Measurements from ENCODE around the gene FAM124A.

Gene FAM124A

GRCh38 chr13:51221108-51221507, 1.1 kb upstream of the FAM124A start:
- DNase-seq, result no peak

- no peak for DNase-seq
These were observed 543 bp upstream of the FAM124A start for GRCh38 chr13:51221674-51222036.

GRCh38 chr13:51222686-51223559, 725 bp downstream of the FAM124A start:
- no peak for DNase-seq

GRCh38 chr13:51223560-51224270, 1.5 kb downstream of the FAM124A start:
- DNase-seq, result no peak

GRCh38 chr13:51225029-51225428, 2.8 kb downstream of the FAM124A start:
- DNase-seq, result no peak

DNA sequence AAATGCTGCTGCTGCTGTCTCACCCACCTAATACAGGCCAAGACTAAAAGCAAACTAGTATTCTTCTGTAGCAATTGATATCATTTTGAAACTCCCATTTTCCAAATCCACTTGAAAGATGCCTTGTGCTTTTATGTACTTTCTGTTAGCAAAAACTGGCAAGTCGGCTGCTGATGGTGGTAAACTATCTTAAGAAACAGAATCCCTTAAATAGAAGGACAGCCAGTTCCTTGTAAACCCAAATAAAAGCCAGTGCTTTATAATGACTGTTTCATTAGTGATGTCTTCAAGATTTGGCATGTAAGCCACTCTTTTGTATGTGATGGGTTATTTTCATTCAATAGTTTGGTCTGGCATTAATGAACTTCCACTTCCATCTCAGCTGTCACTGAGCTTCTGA, 5.2 kb downstream of the FAM124A start:
- no peak for DNase-seq

GRCh38 chr13:51229101-51229719, 7.0 kb downstream of the FAM124A start:
- DNase-seq, result no peak

DNA sequence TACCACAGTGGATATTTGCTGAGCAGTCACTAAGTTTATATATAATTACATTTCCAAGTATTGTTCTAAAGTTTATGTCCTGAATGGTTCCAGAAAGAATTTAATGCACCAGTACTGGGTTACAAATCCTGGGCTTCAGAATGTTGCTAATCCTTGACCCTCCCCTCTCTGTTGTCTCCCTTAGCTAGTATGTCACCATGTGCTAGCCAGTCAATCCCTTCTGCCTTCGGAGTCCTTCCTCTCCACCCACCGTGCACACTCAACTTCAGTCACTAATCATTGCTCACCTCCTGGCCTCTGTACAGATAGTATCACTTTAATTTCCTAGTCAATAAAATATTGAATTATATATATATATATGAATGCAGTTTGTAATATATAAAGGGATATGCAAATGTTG, 7.5 kb downstream of the FAM124A start:
- no peak for DNase-seq

DNA sequence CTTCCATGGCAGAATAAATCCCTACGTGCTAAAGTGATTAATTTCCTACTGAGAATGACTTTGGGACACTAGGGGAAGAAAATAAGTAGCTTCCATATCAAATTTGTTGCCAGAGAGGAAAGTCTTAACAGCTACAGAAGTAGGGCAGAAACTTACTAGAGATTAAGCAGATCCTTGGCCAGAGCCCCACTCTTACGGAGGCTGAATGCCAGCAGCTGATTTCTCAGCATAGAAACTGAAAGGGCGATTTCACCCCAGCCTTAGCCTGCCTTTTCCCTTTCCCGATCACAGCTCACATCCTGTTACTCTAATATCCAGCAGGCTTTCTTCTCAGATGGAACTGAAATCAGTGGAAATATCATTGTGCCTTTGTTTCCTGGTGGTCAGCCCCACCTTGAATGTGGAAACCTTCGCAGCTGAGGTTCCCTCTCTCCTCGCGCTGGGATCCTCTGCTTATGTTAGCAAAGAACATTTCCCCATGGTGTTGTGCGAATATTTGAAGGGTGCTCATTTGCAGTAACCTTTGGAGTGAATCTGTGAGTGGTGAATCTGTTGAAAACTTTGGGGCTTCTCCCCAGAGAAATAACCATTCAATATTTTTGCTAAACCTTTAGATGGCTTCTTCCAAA, 8.4 kb downstream of the FAM124A start:
- no peak for DNase-seq

DNA sequence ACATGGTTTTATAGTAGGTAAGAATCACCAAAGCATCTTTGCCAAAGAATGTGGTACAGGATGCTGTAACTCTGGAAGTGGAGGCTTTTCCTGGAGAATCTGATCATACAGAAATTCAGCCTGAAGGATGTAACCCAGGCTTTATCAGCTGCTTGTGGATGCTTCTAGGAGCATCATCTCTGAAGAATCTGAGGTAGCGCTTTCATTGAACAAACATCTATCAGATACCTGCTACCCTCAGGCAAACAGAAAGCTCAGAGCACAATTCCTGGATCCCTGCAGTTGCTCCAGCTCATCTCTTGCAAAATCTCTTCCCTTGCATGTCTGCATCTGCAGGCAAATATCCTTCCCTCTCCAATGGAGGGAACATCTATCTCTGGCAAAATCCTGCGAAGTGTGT, 9.3 kb downstream of the FAM124A start:
- no peak for DNase-seq

DNA sequence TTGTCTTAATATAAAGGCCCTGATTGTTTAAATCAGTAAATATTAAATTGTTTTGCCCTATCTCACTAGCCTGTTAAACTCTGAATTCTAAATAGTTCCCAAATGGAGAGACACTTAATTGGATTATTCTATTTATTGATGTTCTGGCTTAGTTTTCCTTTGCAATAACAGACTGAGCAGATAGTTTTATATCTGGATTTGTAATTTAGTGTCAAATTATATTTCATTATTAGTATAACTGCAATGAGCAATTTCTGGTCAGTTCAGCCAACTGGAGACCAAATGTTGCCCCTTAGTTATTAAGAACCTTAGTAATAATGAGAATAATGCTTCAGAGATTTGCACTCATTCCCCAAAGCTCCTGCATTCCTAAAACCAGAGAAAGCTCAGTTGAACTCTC, 10.1 kb downstream of the FAM124A start:
- DNase-seq, result no peak

- DNase-seq, result no peak
These were observed 11.1 kb downstream of the FAM124A start for GRCh38 chr13:51233117-51233826.

- no peak for DNase-seq
These were observed 12.5 kb downstream of the FAM124A start for GRCh38 chr13:51234676-51235075.

GRCh38 chr13:51235186-51235585, 13.0 kb downstream of the FAM124A start:
- no peak for DNase-seq

DNA sequence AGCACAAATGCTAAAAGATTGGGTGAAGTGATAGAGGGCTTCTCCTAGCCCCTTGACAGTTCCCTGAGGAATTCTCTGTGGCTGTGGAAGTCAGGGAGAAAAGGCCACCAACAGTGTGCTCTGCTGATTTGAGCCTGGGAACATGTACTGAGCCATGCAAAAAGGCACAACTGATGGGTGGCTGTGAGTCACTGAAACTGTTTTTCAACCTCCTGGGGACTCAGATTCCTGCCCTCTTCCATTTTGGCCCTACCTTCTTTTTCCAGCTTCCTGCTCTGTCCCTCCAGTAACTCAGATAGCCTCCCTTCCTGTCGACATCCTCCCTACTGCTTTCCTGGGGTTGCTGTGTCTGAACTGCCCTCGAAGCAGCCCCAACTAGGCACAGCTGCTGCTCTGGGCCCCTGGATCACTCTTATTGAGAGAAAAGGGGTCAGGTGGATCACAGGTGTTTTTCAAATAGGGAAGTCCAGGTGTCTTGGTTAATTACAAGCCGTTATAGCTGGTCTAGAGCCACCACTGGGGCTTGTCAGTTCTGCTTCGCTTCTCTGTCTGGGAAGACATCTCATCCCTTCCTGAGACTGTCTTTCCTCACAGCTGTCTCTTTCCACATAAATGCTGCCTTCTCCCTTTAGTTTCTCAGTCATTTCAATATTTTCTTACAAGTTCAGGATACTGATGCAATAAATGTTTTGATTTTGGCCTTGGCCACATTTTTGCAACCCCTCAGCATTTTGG, 13.7 kb downstream of the FAM124A start:
- DNase-seq, result no peak

DNA sequence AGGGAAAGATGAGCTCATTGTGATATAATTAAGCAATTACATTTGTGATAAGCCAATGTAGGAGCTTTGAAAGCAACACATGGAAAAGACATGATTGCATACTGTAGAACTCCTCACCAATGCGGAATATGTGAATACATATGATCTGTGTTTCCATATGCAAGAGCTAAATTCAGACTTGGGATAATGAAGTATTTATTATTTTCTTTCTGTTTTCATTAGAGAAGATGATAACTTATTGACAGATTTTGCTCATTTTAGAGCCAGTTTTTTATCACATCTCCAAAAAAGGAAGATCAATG, 14.2 kb downstream of the FAM124A start:
- DNase-seq, result no peak

DNA sequence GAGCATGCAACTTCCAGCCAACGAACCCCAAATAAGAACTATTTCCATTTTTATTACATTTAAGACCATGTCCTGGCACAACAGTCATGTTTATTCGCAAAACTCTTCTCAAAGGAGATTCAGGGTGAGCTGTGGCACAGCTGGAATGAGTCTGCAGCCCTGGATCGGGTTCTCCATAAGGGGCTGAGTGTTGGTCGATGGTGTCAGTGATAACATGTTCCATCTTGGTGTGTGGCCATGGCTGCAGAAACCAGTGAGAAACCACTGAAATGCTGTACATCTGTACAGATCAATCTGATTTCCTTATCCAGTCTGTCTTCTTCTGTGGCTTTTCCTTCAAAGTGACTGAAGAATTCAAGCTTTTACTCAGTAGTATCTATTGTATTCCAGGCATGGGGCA, 15.2 kb downstream of the FAM124A start:
- no peak for DNase-seq

- DNase-seq, result no peak
These were observed 15.7 kb downstream of the FAM124A start for GRCh38 chr13:51237887-51238286.

DNA sequence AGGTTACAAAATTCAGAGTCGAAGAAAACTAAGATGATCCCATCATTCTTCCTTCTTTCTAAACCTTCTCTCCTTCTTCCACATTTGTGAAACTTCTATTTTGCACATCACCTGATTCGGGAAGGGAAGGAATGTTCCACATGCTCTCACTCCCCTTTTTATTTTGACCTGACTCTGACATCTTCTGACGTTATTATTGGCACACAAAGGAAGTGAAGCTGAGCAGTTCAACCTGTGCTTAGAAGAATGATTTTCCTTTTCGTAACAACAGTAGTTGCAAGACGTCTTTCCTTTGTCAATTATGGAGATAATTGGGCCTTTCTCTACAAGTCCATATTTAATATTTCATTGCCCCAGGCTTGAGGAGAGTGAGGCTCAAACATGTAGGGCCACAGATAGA, 18.0 kb downstream of the FAM124A start:
- no peak for DNase-seq

DNA sequence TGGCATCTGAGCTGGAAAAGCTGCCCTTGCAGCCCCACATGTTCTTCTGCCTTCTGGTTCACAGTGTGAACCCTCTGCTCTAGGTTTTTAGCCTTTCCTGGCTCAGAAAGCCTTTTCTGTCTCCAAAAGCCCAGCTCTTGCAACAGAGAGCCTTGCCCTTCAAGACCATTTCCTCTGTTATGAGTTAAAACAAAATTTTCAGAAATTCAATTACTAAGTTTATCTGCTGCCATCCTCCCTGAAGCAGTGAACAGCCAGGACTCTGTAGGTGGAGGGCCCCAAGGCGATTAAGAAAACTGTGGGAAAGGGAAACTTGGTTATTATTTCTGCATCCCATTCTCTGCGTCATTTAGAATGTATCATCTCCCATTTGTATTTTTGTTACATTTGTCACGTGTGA, 18.8 kb downstream of the FAM124A start:
- DNase-seq, result no peak

DNA sequence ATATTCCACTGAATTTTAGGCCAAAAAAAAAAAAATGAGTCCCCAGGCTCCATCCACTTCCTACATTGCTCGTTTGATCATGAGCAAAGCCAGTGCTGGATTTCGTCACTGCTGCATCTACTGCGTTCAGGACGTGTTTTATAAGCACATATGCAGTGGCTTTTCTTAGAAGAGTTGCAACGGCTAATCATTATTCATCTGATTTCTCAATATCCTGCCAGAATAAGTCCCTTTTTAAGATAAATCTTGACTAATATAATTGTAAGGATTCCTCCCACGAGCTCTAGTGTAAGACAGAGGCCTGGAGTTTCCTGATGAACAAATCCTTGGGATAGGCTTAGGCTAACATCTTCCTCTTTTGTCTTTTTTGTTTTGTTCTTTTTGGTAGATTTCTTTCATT, 19.5 kb downstream of the FAM124A start:
- DNase-seq, result no peak

GRCh38 chr13:51243227-51243626, 21.0 kb downstream of the FAM124A start:
- no peak for DNase-seq
